Endothelial cell of umbilical vein (primary cell): ENCODE data around the gene TIMM17B. TPM values are rescaled to one million over a fixed set of nuclear protein-coding genes. Genes with fewer than 3 reads are reported as not detected.
A peak's percentile ranks its signal among the peaks of the same experiment; 100 is the strongest.

ENCODE experiments used
- BruUV-seq: library from RNA; stranded (reverse); fragments of 400-500 nt; replicated peaks from 2 replicates; lab custom pipeline; 2021; lab: Mats Ljungman, UMichigan
- CTCF ChIA-PET: fragments of 300-600, 350-600 bp; sonication (Branson Sonifier 250); formaldehyde crosslinking; loops from one replicate; lab custom pipeline; 2021; ENCODE audit warnings: antibody characterized with exemption, inconsistent platforms; lab: Charles Lee
- POLR2A ChIA-PET: fragments of 300-600, 350-600 bp; sonication (Branson Sonifier 250); formaldehyde crosslinking; loops from one replicate; lab custom pipeline; 2021; ENCODE audit warnings: antibody characterized with exemption, inconsistent platforms; lab: Charles Lee
- DNase-seq: peaks from one replicate; pipeline ENCODE4 v3.0.0-alpha.2; 2011; ENCODE audit warnings: low read depth, low spot score
- FAIRE-seq: peaks from 2 replicates; lab custom pipeline; 2011; peaks lifted over from hg19 to GRCh38; lab: Jason Lieb, UNC
- H2AFZ ChIP-seq: 2 replicates; pipeline ENCODE4 v1.6.0; 2012; ENCODE audit warnings: low read depth, low read length, control low read depth, inconsistent platforms
- H3K27ac ChIP-seq: 2 replicates; pipeline ENCODE4 v1.5.1; 2011; ENCODE audit warnings: low read depth, mild to moderate bottlenecking, control low read depth, low read length, moderate library complexity; ENCODE audit not compliant: insufficient read depth
- H3K27me3 ChIP-seq, 2 experiments: 2 replicates each; pipeline versions ENCODE4 v1.6.0 to v1.6.1; 2011; ENCODE audit warnings: low read length in 2 of 2, mixed read lengths in 1 of 2; ENCODE audit not compliant: control insufficient read depth in 2 of 2, insufficient read depth in 2 of 2
- H3K36me3 ChIP-seq, 2 experiments: 2 replicates in 1 of 2; 3 replicates in 1 of 2; pipeline ENCODE4 v1.5.1; 2011; ENCODE audit warnings: low read length in 2 of 2, mild to moderate bottlenecking in 1 of 2, moderate library complexity in 1 of 2; ENCODE audit not compliant: control insufficient read depth in 2 of 2, insufficient read depth in 2 of 2; ENCODE audit errors: extremely low read depth in 1 of 2
- H3K4me1 ChIP-seq: 3 replicates; pipeline ENCODE4 v1.5.1; 2011; ENCODE audit warnings: mild to moderate bottlenecking, low read length; ENCODE audit not compliant: control insufficient read depth, insufficient read depth; ENCODE audit errors: extremely low read depth
- H3K4me2 ChIP-seq: 2 replicates; pipeline ENCODE4 v1.6.1; 2011; ENCODE audit warnings: low read length, control low read depth, mixed read lengths; ENCODE audit not compliant: insufficient read depth
- H3K4me3 ChIP-seq, 3 experiments: fragments of 200-600 bp in 1 of 3; sonication (generic), shearing (Covaris generic) in 1 of 3; replicated peaks in 1 of 3; 2 replicates each; pipeline ENCODE4 v1.5.1; 2011 to 2016; ENCODE audit warnings: control low read depth in 3 of 3, low read length in 3 of 3, mild to moderate bottlenecking in 2 of 3, inconsistent platforms in 1 of 3, low read depth in 1 of 3, moderate library complexity in 1 of 3; ENCODE audit not compliant: insufficient read depth in 1 of 3
- H3K79me2 ChIP-seq: 2 replicates; pipeline ENCODE4 v1.6.0; 2012; ENCODE audit warnings: low read length, inconsistent platforms; ENCODE audit not compliant: control insufficient read depth, insufficient read depth
- H3K9ac ChIP-seq: replicated peaks from 2 replicates; pipeline ENCODE3; 2011; ENCODE audit warnings: low read length, control low read depth; ENCODE audit not compliant: insufficient read depth; ENCODE audit errors: extremely low read depth
- H3K9me1 ChIP-seq: replicated peaks from 3 replicates; pipeline ENCODE4 v1.6.0; 2011; ENCODE audit warnings: mild to moderate bottlenecking, low read length; ENCODE audit not compliant: control insufficient read depth, insufficient read depth; ENCODE audit errors: extremely low read depth
- H3K9me3 ChIP-seq: replicated peaks from 2 replicates; pipeline ENCODE4 v1.5.1; 2012; ENCODE audit warnings: low read length, inconsistent platforms; ENCODE audit not compliant: control insufficient read depth, insufficient read depth
- H4K20me1 ChIP-seq: replicated peaks from 2 replicates; pipeline ENCODE3; 2011; ENCODE audit warnings: mild to moderate bottlenecking, low read length; ENCODE audit not compliant: control insufficient read depth, insufficient read depth; ENCODE audit errors: extremely low read depth
- CTCF ChIP-seq, 2 donors: IDR thresholded peaks; 1 replicate in 1 of 2; 2 replicates in 1 of 2; pipeline ENCODE4 v1.5.1; 2011; ENCODE audit warnings: low read length in 2 of 2, mild to moderate bottlenecking in 2 of 2, moderate library complexity in 2 of 2, control low read depth in 1 of 2, inconsistent platforms in 1 of 2, low read depth in 1 of 2; ENCODE audit not compliant: insufficient read depth in 1 of 2; ENCODE audit errors: extremely low read depth in 1 of 2
- EZH2 ChIP-seq: IDR thresholded peaks from 2 replicates; pipeline ENCODE4 v1.6.1; 2012; ENCODE audit warnings: borderline replicate concordance, low read depth, mild to moderate bottlenecking, moderate library complexity, low read length, inconsistent platforms; ENCODE audit not compliant: severe bottlenecking
- FOS ChIP-seq: IDR thresholded peaks from 2 replicates; pipeline ENCODE4 v1.6.1; 2011; ENCODE audit warnings: mild to moderate bottlenecking, low read length, moderate library complexity, borderline replicate concordance; ENCODE audit not compliant: insufficient read depth
- GATA2 ChIP-seq: IDR thresholded peaks from 2 replicates; pipeline ENCODE4 v1.7.0; 2011; ENCODE audit warnings: low read depth, mild to moderate bottlenecking, moderate library complexity, mixed read lengths, low read length; ENCODE audit not compliant: insufficient read length, insufficient read depth
- JUN ChIP-seq: IDR thresholded peaks from 2 replicates; pipeline ENCODE4 v1.6.1; 2011; ENCODE audit warnings: borderline replicate concordance, low read depth; ENCODE audit not compliant: insufficient read length, insufficient read depth
- MAX ChIP-seq: IDR thresholded peaks from 2 replicates; pipeline ENCODE4 v1.6.1; 2011; ENCODE audit not compliant: insufficient read depth, insufficient read length
- MYC ChIP-seq: IDR thresholded peaks from one replicate; pipeline ENCODE4 v1.6.1; 2011; ENCODE audit warnings: mild to moderate bottlenecking, low read depth, low read length
- POLR2A ChIP-seq: IDR thresholded peaks from 2 replicates; pipeline ENCODE4 v1.6.1; 2012; ENCODE audit warnings: low read depth, mild to moderate bottlenecking, control low read depth, low read length
- POLR2AphosphoS5 ChIP-seq: IDR thresholded peaks from 2 replicates; pipeline ENCODE4 v1.6.1; 2012; ENCODE audit warnings: low read depth, mild to moderate bottlenecking, control low read depth, low read length, moderate library complexity; ENCODE audit not compliant: insufficient read depth
- dilution Hi-C: fragments of 300-500 bp; cut with MboI; formaldehyde crosslinking; loops from one replicate; pipeline ENCODE4 v1.15.0; 2019; ENCODE audit warnings: low sequenced_read_pairs; ENCODE audit not compliant: extremely low pct_ligation_motif_present
- intact Hi-C: fragments of 100-400 bp; cut with micrococcal nuclease; formaldehyde crosslinking; loops from one replicate; pipeline ENCODE4 v1.10.0; 2022
- polyA plus RNA-seq, 4 experiments: library from polyadenylated mRNA; depleted of rRNA in 3 of 4; stranded (reverse) in 3 of 4; unstranded in 1 of 4; fragments of >200 nt; gene quantifications; 2 replicates each; pipeline versions ENCODE4 v1.2.1 to v1.2.3, GENCODE V29; 2011 to 2012; ENCODE audit warnings: missing spikeins in 1 of 4
- total RNA-seq: library from RNA; stranded (reverse); gene quantifications from 2 replicates; pipeline ENCODE4 v1.2.3, GENCODE V29; 2021

TIMM17B gene
- total and polyA plus RNA-seq, 2 donors (not counting 3 experiments of a cell fraction or from before 2014, with no cell fraction given) = 36.0 to 73.1 TPM

GRCh38 chrX:48945517-48946348 is 48.2 kb upstream of the TIMM17B start:
- no peak overlapping the region for H3K27ac ChIP-seq
- DNase-seq (peak; percentile 32), FAIRE-seq (peak; percentile 76)
- peaks cover 31% of the 10 kb centered on the region for H3K79me2 ChIP-seq
- H3K27me3 ChIP-seq = no peaks in the 10 kb centered on the region
- dilution Hi-C loops = no loop called here
- H3K36me3 ChIP-seq = peaks cover 0 to 9% of the 10 kb centered on the region in 2 experiments
- no peak overlapping the region for H2AFZ ChIP-seq
- H3K4me1 ChIP-seq = no peaks in the 10 kb centered on the region
- ChIA-PET CTCF (interaction anchor here (0.7 to 1.4 kb wide), 4 partner anchors 26 to 314 kb away, joined by 3 to 9 read pairs (median 5); no protein-coding TSS in a partner anchor), POLR2A (no interaction called here)
- H4K20me1 ChIP-seq = no peaks in the 10 kb centered on the region
- no peak overlapping the region for H3K4me2 ChIP-seq
- no peaks in the 10 kb centered on the region for H3K9me1 ChIP-seq
- H3K4me3 ChIP-seq = no peak overlapping the region
- no peaks in the 10 kb centered on the region for H3K9me3 ChIP-seq
- no peak overlapping the region for H3K9ac ChIP-seq
- intact Hi-C loops = loop anchor here (5.0 kb wide), 1 partner anchor 298 kb away; no protein-coding TSS in a partner anchor
- TF ChIP-seq EZH2 = no peak
- no peak for TF ChIP-seq FOS
- TF ChIP-seq CTCF (IDR thresholded peaks at IDR 0.05; ENCODE audit: extremely low read depth in 1 of 2, insufficient read depth in 1 of 2, low read depth in 1 of 2, low read length in 2 of 2) = peak; percentile 61 to 69
- no TSS peak for BruUV-seq

- H3K9me3 ChIP-seq = no peaks in the 10 kb centered on the region
- dilution Hi-C loops (no loop called here), intact Hi-C loops (no loop called here)
- FAIRE-seq (no peak), DNase-seq (no peak)
- H3K79me2 ChIP-seq = peaks cover 45% of the 10 kb centered on the region
- no peaks in the 10 kb centered on the region for H3K9me1 ChIP-seq
- H3K27me3 ChIP-seq = no peaks in the 10 kb centered on the region
- H3K9ac ChIP-seq = no peak overlapping the region
- no peaks in the 10 kb centered on the region for H4K20me1 ChIP-seq
- POLR2A ChIA-PET = no interaction called here
- no peak overlapping the region for H2AFZ ChIP-seq
- no peaks in the 10 kb centered on the region for H3K4me1 ChIP-seq
- CTCF ChIA-PET = no interaction called here
- no peak overlapping the region for H3K27ac ChIP-seq
- no peak overlapping the region for H3K4me3 ChIP-seq
- no peak for TF ChIP-seq MAX
- no peak for TF ChIP-seq JUN
- no peak for TF ChIP-seq POLR2A
- no peak for TF ChIP-seq CTCF (IDR thresholded peaks at IDR 0.05; ENCODE audit: extremely low read depth in 1 of 2, insufficient read depth in 1 of 2, low read depth in 1 of 2, low read length in 2 of 2)
- TF ChIP-seq POLR2AphosphoS5 = no peak
- TF ChIP-seq FOS = no peak
- no peak for TF ChIP-seq MYC
- no peak for TF ChIP-seq EZH2
- TF ChIP-seq GATA2 = no peak
- H3K4me2 ChIP-seq = no peak overlapping the region
- peaks cover 0 to 16% of the 10 kb centered on the region in 2 experiments for H3K36me3 ChIP-seq
- no TSS peak for BruUV-seq
Measured at GRCh38 chrX:48942895-48943294, 45.3 kb upstream of the TIMM17B start.
